Bronchus fibroblast of lung (primary cell): ENCODE results near the gene LAMP5. TPM values are rescaled to one million over a fixed set of nuclear protein-coding genes. Genes with fewer than 3 reads are reported as not detected.

Experiments used
- total RNA-seq: library from RNA; depleted of rRNA; stranded (reverse); fragments of >200 nt; gene quantifications from 2 replicates; pipeline ENCODE4 v1.2.3, GENCODE V29; 2015

The LAMP5 gene
- total RNA-seq = not detected in 2 replicates

DNA sequence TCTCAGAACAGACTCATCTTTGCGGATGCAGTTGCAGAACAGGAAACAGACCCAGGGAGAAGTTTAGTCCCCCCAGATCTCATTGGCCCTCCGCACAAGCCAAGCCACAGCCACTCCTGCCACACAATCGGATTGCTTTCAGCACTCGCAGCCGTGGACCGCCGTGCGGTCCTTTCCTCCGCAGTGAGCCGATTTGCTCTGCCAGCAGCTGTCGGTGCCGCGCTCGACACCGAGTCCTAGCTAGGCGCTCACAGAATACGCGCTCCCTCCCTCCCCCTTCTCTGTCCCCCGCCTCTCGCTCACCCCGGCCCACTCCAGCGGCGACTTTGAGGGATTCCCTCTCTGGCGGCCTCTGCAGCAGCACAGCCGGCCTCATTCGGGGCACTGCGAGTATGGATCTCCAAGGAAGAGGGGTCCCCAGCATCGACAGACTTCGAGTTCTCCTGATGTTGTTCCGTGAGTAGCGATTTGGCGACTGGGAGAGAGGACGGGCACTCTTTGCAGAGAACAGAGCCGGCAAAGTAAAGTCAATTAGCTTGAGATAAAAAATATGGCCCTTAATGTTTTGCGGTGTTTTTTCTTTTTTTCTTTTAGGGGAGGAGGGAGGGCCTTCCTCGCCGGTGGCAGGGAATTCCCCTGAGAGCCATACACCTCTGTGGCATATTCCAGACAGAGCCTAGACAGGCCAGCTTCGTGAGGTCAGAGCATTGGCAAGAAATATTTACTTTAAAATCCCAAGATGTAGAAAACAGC lies at the start of gene LAMP5:
Gene LAMP5 (plus strand): TSS at position 130 of the 753 bp plus-strand sequence. CDS start 263 bp downstream, at position 393.

